HG02973 (cell line): ENCODE results near the gene CTSH.
A peak's percentile ranks its signal among the peaks of the same experiment; 100 is the strongest.

Source experiments
- ATAC-seq: cut with Tn5 transposase; IDR thresholded peaks from one replicate; pipeline ENCODE4 v1.9.1; 2021; ENCODE audit warnings: moderate library complexity; ENCODE audit not compliant: unreplicated experiment

Gene CTSH

DNA sequence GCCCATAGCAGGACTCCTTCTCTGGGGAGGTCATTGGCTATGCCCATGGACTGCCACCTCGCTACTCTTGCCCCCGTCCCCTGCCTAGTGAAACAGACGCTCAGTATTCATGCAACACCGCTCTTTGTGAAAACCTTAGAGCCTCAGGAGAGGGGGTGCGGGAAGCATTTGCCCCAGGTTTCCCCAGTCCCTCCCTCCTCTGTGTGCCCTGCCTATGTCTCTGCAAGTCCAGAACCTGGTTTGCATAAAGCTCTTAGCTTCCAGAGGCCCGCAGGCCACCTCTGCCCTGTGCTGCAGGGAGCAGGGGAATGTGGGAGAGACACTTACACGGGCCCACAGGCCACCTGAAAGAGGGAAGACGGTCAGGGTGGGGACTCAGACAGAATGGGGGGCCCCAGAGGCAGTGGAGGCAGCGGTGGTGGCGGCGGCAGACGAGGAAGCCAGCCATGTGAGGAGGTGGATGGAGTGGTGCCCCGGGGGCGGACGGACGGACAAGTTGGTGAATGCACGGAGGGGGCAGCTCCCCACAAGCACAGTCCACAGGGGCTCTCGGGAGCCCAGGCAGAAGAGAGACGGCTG, 33.8 kb upstream of the CTSH start:
- ATAC-seq: no peak

- ATAC-seq: peak; percentile 20
Measured at GRCh38 chr15:78977591-78978347, 32.9 kb upstream of the CTSH start.

GRCh38 chr15:78977091-78977571, 32.3 kb upstream of the CTSH start:
- ATAC-seq: peak; percentile 54

- ATAC-seq: no peak
Measured at GRCh38 chr15:78976691-78977090, 31.8 kb upstream of the CTSH start.

DNA sequence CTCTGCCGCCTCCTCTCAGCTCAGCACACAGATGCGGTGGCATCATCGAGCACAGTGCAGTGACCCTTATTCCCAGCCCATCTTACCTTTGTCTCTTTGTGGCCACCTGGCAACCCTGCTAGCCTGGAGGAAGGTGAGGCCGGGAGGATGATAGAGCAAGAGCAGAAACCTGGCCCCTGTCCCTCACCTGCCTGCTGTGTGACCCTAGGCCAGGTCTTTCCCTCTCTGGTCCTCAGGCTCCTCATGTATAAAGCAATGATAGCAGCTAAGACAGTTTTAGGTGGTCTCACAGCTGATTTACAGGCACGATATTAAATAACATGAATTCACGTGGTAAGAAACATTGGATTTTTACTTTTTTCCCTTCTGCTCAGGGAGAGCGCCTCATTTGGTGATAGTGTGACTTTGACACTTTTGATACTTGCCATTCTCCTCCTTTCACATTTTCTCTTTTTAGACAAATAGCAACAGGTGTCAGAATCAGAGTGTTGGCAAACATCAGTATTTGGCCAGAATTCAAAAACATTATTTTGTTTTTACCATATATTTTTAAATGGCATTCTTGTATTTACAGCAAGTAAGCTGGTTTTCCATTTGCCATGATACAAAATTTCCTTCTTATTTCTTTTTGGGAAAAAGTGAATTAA, 29.5 kb upstream of the CTSH start:
- no peak for ATAC-seq

- no peak for ATAC-seq
Measured at GRCh38 chr15:78969687-78970349, 25.0 kb upstream of the CTSH start.

DNA sequence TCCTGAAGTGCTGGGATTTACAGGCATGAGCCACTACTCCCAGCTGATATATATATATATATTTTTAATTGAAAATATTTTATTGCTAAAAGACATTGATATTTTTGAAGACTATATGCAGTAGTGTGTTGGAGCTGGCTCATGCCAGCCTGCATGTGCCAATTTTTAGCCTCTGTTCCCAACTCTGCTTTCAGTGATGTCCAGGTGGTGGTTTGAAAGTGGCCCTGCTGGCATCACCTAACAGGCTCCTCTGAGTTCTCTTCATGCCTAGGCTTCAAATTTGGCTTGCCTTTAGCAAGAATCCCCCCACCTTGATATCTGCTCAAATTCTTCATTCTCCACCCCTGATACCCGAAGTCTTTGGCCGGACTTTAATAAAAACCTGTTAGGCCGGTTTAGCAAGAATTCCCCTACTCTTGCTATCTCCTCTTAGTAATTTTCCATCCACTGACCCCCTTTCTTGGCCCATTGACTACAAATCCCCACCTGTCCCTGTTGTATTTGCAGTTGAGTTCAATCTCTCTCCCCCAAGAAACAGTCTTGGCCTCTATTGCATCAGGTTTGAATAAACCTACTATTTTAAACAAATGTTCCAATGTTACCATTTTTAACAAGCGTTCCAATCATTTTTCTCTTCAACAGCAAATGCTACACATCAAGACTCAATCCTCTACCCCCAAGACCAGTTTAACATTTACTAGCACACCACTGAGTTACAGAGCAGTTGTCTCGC, 23.9 kb upstream of the CTSH start:
- no peak for ATAC-seq

GRCh38 chr15:78968114-78968513, 23.3 kb upstream of the CTSH start:
- no peak for ATAC-seq

GRCh38 chr15:78960308-78960707, 15.5 kb upstream of the CTSH start:
- ATAC-seq: no peak

GRCh38 chr15:78959360-78959759, 14.5 kb upstream of the CTSH start:
- no peak for ATAC-seq

GRCh38 chr15:78957416-78958093, 12.7 kb upstream of the CTSH start:
- ATAC-seq: no peak

DNA sequence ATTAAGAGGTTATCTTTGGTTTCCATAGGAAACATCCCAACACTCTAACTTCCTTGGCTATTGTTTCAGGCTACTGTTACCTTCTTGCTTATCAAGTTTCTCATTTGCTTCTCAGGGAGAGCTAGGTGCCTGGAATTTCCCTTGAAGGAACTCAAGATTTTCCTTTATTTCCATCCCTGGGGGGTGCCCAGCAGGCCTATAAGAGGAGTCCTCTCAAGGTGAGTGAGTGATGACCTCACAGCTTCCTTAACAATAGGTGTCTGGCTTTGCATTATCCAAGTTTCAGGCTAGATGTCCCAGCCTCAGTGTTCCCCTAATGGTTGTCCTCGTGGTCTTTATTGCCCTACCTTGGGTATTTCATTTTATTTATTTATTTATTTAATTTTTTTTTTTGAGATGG, 12.1 kb upstream of the CTSH start:
- no peak for ATAC-seq

DNA sequence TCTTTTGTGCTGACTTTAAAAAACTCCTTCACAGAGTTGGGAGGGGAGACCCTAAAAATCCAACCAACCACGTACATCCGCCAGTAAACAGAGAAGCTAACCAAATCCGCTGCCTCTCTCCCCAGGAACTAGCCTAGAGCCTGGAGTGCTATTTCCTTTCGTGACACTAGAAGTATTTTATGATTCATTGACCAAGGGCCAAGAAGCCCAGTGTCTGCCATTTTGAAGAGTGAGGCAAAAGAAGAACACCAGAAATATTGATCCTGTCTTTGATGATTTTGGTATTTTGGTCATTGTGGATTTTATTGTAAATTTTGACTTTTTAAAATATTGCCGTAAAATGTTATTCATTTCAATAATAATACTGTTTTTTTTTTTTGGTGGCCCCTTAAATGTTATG, 10.5 kb upstream of the CTSH start:
- no peak for ATAC-seq

GRCh38 chr15:78951841-78952238, 7.0 kb upstream of the CTSH start:
- ATAC-seq: no peak

- no peak for ATAC-seq
Measured at GRCh38 chr15:78950902-78951840, 6.3 kb upstream of the CTSH start.

- no peak for ATAC-seq
Measured at GRCh38 chr15:78950343-78950742, 5.5 kb upstream of the CTSH start.

DNA sequence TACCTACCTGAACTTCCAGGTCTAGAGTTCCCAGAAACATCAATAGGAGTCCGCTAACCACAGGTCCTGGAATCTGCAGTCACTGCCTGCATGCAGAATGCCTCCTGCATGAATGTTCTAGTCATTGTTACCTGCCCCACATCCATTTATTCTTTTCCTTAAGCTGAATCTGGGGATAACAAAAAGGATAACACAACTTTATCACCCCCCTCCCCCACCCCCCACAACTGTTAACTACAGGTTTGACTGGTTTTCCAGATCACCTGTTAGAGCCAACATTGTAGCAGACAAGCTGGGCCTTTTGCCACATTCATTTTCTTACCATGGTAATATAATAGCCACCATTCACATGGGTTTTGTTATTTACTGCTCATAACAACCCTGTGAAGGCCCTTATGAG, 4.6 kb upstream of the CTSH start:
- ATAC-seq: no peak

DNA sequence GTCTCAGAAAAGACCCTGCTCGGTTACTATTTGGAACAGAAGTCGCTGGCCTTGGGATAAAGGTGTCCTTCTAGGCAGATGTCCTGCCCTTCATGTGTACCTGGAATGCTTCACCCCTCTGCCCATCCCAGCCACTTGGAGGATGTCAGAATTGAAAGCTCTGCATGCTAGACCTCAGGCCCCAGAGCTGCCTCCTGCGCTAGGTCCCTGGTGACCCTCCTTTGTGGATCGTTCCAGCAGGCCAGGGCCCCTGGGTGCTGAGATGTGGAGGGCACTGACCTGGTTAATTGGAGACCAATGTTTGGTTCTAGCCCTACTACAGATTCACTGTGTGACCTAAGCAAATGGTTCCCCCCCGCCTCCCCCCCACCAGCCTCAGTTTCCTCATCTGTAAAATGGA, 2.7 kb upstream of the CTSH start:
- ATAC-seq: no peak

DNA sequence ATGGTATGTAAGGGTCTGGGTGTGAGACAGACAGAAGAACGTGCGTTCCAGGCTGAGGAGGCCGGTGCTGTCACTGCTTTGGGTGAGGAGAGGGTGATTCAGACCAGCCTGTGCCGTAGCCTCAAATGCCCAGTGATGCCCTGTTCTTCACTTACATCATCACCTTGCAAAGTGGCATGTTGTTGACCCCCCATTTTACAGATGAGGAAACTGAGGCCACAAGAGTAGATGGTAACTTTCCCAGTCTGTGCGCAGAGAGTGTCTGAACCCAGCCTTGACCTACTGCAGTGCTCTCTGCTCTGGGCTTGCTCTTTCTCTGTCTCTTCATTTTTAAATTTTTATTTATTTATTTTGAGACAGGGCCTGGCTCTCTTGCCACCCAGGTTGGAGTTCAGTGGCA, 1.6 kb upstream of the CTSH start:
- ATAC-seq: no peak
